Measurements from ENCODE around the gene WNT10A.

Gene WNT10A

DNA sequence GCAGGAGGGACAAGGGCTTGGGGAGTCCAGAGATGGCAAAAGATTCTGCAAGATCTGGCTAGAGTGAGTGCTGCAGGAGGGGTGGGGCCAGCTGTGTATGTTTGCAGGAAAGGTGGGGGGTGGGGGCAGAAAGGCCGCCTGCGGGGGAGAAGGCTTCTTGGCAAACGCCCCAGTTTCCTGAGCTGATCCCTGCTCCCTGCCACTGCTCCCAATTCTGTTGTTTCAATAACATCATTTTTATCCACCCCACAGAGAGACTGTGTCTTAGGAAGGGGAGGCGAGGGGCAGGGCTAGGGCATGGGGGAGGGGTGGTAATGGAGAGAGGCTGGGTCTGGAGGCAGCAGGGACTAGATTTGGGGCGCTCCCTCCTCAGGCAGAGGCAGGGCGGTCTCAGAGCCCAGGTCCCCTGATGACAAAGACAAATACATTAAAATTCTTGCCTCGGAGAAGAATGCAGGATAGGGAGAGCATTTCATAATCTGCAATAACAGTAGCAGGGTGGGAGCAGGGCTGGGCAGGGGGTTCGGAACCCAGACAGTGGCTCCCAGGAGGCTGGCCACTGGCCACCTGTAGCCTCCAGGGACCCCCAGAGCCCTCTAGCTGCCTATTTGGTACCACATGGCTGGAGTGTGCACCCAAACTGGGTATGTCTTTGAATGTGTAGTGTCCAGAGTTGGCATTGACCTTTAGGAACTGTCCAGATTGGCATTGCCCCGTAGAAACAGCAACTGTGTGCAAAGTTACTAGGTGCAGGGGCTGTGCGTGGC is 23.1 kb upstream of the WNT10A start:
- Histone ChIP-seq H3K4me3 (no peak overlapping the region), H3K27ac (no peak overlapping the region)
- DNase-seq (ENCODE audit: low spot score), result no peak
- TF ChIP-seq, protein P1, sequence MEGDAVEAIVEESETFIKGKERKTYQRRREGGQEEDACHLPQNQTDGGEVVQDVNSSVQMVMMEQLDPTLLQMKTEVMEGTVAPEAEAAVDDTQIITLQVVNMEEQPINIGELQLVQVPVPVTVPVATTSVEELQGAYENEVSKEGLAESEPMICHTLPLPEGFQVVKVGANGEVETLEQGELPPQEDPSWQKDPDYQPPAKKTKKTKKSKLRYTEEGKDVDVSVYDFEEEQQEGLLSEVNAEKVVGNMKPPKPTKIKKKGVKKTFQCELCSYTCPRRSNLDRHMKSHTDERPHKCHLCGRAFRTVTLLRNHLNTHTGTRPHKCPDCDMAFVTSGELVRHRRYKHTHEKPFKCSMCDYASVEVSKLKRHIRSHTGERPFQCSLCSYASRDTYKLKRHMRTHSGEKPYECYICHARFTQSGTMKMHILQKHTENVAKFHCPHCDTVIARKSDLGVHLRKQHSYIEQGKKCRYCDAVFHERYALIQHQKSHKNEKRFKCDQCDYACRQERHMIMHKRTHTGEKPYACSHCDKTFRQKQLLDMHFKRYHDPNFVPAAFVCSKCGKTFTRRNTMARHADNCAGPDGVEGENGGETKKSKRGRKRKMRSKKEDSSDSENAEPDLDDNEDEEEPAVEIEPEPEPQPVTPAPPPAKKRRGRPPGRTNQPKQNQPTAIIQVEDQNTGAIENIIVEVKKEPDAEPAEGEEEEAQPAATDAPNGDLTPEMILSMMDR (IDR thresholded peaks at IDR 0.05), result no peak

DNA sequence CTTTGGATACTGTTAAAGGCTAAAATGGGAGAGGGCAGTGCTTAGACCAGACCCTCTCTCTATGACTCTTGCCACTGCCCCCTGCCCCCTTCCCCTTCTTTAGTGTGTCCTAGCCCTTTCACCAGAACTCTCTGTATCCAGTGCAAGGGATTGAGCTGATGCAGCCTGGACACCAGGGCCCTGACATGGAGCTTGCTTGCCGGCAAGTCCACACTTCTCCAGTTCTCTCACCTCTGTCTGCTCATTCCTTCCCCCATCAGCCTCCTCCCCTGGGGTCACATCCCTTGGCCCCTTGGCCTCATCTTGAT is 22.6 kb upstream of the WNT10A start:
- H3K4me3 ChIP-seq, result no peak overlapping the region
- DNase-seq (ENCODE audit: low spot score), result no peak

DNA sequence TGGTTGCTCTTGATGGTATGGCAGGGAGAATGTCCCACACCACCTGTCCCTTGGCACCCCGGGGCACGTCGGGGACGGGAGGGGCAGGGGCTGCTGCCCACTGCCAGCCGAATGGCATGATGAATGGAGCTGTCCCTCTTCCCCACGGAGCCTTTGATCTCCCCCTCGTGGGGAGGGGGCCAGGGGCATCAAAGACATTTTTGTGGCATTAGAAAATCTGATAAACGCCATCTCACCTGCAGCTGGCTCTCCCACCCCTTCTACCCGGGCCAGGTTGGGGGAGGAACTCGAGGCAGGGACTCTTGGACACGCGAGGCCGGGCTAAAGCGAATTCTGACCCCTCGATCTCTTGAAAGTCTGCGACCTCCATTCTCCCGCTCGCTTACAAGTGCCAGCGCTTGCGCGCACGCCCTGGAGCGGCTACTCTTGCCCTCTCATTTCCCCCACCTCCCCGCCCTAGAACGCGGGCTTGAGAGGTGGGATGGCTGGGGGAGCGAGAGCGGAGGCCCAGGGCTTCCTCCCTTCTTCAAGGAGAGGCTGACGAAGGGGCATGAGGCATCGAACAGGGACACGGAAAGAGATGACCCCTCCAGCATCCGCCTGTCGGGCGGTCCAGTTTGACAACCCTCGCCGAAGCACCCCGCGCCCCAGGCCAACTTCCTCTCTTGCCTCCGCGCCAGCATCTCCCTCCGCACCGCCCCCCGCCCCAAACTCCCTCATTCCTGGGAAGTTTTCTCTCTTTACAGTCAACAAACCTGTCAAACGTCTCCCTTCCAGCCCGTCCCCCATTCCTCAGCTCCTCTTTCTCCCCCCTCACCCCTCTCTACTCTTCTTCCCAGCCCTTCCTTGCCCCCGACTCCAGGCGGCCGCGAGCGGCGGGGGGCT is 21.7 kb upstream of the WNT10A start:
- Histone ChIP-seq H3K27ac (no peak overlapping the region), H3K4me3 (peak overlapping the region; percentile 77)
- TF ChIP-seq, protein P1 (IDR thresholded peaks at IDR 0.05), result no peak
- DNase-seq (ENCODE audit: low spot score), result peak; percentile 52

More for the DNA sequence above, 22.6 kb upstream of the WNT10A start:
- no peak overlapping the region for H3K27ac ChIP-seq
- TF ChIP-seq, protein P1 (IDR thresholded peaks at IDR 0.05), result no peak

DNA sequence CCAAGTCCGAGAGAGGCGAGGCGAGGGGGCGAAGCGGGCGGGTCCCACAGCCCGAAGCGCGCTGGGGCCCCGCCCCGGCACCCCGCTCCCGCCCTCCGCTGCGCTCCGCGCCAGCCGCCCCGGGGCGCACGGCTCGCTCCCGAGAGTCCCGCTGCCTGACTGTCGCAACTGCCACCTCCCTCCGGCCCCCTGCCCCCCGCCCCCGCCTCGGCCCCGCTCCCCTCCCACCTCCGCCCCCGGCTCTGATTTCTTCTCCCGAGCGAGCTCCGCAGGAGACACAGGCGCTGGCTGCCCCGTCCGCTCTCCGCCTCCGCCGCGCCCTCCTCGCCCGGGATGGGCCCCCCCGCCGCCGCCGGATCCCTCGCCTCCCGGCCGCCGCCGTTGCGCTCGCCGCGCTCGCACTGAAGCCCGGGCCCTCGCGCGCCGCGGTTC is 21.1 kb upstream of the WNT10A start, which contains the start of gene WNT6:
WNT6 (plus strand) TSS at position 250 of the 432 bp plus-strand sequence. CDS start 233 bp downstream, outside the sequence.
- H3K4me3 ChIP-seq, result peak within 1 kb of the TSS; percentile 77
- peak within 1 kb of the TSS in 1 of 2 donors; percentile 53 for H3K27ac ChIP-seq
- DNase-seq (ENCODE audit: low spot score), result no peak
- TF ChIP-seq, protein P1 (IDR thresholded peaks at IDR 0.05), result no peak

DNA sequence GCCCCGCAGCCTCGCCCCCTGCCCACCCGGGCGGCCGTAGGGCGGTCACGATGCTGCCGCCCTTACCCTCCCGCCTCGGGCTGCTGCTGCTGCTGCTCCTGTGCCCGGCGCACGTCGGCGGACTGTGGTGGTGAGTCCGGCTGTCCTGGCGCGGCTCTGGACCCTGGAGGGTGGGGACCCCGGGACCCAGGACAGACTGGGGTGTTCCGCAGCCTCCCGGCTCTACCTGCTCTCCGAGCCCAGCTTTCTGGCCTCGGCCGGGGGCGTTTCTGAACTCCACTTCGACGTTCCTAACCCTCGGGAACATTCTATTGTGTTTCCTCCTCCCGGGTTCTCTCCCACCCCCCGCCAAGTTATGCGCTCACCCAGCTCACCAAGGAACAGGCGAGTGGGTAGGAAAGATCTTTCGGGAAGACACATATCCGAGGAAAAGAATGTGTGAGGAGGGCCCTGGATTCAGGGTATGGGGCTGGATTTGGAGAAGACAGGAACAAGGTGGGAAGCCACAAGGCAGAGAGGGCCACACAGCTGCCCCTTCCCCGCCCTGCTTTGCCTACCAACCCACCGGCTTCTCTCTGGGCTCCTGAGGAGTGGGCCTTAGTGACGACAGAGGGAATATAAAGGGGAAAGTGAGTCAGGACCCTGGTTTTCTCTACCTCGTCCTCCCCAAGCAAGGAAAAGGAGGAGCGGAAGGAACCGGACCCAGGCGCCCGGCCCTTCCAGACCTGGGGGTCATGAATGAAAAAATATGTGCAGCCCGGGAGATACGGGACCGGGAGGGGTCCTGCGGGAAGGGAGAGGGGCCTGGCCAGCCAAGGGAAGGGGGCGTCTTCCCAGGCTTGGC is 20.4 kb upstream of the WNT10A start:
- TF ChIP-seq, protein P1 (IDR thresholded peaks at IDR 0.05), result no peak

DNA sequence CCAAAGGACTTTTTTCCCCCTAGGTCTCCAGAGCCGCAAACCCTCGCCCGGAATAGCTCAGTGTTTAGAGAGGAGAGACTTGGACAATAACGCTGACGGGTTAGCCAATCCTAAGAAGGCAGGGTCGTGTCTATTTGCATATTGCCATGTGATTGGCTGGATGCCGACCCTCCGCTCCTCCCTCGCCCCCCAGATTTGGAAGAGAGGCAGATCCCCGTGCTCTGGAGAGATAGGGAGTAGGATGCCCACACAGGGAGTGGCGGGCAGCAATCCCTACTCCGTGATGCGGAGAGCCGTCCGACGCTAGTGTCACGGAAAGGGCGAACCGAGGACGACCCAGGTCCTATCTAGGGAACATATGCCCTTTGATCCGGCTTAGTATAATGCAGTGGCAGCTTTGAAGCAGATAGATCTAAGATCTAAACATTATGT is 19.7 kb upstream of the WNT10A start:
- peak overlapping the region; percentile 77 for H3K4me3 ChIP-seq
- peak overlapping the region in 1 of 2 donors; percentile 41 for H3K27ac ChIP-seq
- no peak for DNase-seq (ENCODE audit: low spot score)
- TF ChIP-seq, protein P1 (IDR thresholded peaks at IDR 0.05), result no peak

More for the DNA sequence above, 20.4 kb upstream of the WNT10A start:
- peak overlapping the region; percentile 77 for H3K4me3 ChIP-seq
- DNase-seq (ENCODE audit: low spot score), result no peak
- peak overlapping the region in 1 of 2 donors; percentile 53 for H3K27ac ChIP-seq

Measured in coronary artery (tissue), 2 donors.